NCI-H2196 treated with DMSO at 0.1 percent for 48 hours (cell line): ENCODE results near the gene CD80.
"Not testable (repeated sequence)": the region's sequence is repeated elsewhere in the genome, so short reads cannot be mapped to it uniquely, and the experiment has no call there.

Source experiments
- DNase-seq: peaks from one replicate; lab custom pipeline; 2025; ENCODE audit not compliant: unreplicated experiment; lab: John Stamatoyannopoulos, UW

Gene CD80

GRCh38 chr3:119559441-119559963 lies at the start of gene CD80:
Gene CD80, minus strand, starts transcription at chr3:119559614. Its CDS starts 1,886 bp downstream, at chr3:119557728.
- DNase-seq: peak; percentile 21

DNA sequence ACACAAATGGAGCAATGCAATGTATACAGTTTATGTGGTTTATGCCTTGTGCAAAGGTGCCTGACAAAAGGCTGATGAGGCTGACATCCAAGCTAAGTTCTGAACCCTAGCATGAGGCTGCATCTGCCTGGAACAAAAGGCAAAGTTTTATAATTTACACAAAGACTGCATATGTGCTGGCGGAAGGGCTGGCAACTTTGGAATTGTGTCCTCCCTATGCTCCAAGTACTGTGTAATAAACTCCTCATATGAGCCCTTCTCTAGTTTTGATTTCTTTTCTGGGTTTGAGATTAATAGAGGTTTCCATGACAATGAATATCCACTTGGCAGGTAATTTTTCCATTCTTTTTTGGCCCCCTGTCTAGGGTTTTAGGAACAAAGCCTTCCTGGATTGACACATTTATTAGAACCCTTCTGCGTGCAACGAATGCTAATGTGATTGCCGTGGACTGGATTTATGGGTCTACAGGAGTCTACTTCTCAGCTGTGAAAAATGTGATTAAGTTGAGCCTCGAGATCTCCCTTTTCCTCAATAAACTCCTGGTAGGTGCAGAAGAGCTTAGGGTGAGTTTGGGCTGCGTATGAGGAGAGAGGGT lies 49.1 kb upstream of the CD80 start:
- DNase-seq: no peak

GRCh38 chr3:119604878-119605277 lies 45.5 kb upstream of the CD80 start:
- no peak for DNase-seq

- no peak for DNase-seq
These were observed 43.3 kb upstream of the CD80 start for GRCh38 chr3:119602676-119603075.

DNA sequence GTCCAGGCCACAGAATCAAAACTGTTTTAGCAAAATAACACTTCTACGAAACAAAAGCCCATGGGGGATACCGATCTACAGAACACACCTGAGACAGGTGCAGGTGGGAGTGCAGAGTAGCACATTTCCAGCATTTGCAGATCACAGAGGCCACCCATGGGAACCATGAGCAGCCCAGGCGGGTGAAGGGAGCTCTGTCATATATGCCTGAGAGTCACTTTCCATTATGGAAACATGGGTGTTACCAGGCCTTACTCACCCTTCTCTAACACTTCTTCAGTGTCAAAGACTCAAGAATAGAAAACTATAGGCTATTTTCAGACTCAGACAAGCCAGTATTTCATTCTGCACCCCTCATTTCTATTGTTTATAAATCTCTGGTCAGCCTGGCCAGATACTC lies 41.7 kb upstream of the CD80 start:
- DNase-seq: no peak

DNA sequence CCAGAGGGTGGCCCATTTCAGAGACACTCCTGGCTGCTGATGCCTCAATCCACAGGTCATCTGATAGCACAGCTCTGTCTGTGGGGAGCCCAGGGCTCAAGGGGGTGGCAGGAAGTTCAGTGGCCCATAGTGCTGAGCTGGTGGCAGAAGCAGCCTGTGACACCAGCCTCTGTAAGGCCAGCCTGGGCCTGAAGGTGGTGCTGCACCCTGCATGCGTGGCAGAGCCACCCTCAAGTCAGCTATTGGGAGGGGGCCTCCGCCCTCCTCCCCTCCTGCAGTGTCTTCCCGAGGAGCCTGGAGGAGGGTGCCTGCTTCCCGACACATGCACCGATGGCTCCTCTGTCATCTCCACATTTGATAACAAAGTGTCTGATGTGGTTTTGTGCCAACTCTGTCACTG lies 41.3 kb upstream of the CD80 start:
- DNase-seq: no peak

DNA sequence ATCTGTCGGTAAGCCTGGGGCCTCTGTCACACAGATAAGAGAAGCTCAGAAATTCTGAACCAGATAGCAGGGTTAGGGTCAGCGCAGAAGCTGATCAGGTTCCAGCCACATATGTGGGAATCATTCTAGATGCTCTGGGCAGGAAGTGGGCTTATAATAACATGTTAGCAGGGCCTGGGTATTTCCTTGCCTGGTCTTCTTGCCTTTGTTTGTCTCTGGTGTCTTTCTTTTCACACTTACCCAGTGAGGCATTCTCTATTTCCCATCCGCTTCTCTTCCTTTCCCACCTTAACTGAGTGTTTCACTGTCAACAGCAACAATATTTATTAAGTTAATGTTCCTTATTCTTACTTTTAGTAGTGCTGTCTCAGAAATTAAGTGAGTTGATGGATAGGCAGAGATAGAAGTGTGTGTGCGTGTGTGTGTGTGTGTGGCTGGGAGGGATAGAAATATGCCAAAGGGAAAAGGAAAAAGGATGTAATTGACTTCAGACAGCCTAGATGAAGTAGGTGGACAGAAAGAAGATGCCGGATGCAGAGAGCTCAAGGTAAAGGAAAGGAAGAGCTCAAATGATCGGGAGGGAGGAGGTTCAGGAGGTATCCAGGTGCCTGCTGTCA lies 40.3 kb upstream of the CD80 start:
- DNase-seq: no peak

DNA sequence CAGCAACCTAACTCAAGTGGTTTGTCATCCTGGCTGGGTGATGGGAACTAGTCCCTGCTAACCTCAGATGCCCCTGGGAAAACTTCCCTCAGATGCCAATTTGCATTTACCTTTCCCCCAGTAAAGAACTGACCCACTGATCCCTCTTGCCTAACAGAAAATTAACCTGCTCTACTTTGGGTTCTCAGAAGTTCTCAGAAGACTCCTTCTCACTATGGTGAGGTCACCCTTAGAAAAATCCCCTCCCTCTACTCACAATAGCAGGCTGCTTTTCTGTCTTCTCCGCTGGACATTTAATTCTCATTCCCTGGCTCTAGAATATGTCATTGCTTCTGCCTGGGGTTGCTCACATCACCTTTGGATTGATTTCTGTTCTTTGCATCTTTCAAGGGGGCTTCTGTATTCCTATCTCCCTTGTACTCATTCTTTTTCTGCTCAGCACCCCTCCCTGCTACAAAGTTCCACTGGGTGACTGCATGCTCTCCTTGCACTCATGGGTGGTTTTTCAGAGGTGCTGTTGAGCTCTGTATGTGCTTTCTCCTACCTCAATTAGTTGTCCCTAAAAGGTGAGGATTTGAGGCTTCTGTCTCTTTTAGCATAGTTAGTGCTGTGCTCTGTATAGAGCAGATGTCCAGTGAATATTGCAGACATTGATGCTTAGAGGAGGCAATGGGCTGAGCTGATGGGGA lies 39.1 kb upstream of the CD80 start:
- DNase-seq: no peak

- no peak for DNase-seq
These were observed 38.3 kb upstream of the CD80 start, which contains the start of gene PLA1A for GRCh38 chr3:119597548-119598288. Gene PLA1A, plus strand, starts transcription at chr3:119597885. Its CDS starts 29 bp downstream, at chr3:119597914.

GRCh38 chr3:119596398-119596797 lies 37.0 kb upstream of the CD80 start:
- DNase-seq: no peak

DNA sequence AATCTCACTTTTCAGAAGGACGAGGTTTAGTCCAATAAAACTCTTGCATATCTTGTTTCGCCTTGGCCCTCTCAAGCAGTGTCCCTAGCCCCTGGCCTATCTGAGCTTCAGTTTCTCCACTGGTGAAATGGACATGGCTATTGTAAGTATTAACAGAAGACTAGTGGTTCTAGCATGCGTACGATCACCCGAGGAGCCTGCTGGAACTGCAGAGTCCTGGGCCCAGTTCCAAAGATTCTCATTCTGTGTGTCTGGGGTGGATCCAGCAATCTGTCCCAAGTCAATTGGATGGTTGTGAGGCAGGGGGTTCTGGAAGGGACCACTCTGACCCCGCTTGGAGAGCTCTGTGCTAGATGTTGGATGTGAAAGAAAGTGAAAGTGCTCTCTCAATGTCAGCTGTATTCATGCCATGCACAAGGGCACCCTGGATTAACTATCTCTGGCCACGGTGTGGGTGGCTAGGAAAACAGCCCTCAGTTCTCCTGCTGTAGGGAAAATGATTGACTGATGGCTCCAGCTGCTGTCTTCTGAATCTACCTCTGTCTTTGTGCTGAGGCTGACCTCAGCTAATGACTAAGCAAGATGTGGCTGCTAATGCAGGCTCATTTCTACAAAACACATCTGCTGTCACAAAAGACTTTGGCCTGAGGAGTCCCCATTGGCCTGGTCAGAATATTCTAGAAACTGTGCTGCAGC lies 36.4 kb upstream of the CD80 start:
- DNase-seq: no peak

DNA sequence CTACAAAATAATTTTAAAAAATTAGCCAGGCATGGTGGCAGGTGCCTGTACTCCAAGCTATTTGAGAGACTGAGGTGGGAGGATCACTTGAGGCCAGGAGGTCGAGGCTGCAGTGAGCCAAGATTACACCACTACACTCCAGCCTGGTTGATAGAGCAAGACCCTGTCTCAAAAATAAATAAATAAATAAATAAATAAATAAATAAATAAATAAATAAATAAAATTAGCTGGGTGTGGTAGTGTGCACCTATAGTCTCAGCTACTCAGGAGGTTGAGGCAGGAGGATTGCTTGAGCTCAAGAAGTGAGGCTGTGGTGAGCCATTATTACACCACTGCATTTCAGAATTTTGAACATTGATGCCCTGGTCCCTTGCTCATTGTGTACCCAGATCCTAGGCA lies 35.5 kb upstream of the CD80 start:
- not testable (repeated sequence) for DNase-seq

- DNase-seq: no peak
These were observed 34.7 kb upstream of the CD80 start for GRCh38 chr3:119594066-119594465.

- no peak for DNase-seq
These were observed 33.4 kb upstream of the CD80 start for GRCh38 chr3:119592861-119593260.

- no peak for DNase-seq
These were observed 31.3 kb upstream of the CD80 start for GRCh38 chr3:119590706-119591105.

GRCh38 chr3:119589102-119589773 lies 29.8 kb upstream of the CD80 start:
- DNase-seq: no peak

GRCh38 chr3:119588112-119588511 lies 28.7 kb upstream of the CD80 start:
- DNase-seq: no peak

DNA sequence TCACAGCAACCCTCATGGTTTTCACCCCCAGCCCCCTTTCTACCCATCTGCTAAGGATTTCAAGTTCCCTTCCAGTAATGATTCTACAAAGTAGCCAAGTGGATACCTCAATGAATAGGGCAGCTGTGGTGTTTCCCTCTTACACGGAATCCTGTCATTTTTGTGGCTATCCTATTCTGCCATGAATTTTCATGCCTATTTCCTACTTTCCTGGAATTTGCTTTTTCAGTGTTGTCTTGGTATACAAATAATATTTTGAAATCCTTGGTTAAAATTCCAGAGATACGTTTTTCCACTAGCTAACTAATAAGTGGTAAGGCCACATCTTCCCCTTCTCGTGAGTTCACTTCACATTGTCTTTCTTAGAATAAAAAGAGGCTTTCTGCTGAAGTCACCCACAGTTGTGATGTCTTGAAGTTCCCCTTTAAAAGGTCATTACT lies 27.3 kb upstream of the CD80 start:
- DNase-seq: no peak

- DNase-seq: no peak
These were observed 26.6 kb upstream of the CD80 start for GRCh38 chr3:119585856-119586570.

DNA sequence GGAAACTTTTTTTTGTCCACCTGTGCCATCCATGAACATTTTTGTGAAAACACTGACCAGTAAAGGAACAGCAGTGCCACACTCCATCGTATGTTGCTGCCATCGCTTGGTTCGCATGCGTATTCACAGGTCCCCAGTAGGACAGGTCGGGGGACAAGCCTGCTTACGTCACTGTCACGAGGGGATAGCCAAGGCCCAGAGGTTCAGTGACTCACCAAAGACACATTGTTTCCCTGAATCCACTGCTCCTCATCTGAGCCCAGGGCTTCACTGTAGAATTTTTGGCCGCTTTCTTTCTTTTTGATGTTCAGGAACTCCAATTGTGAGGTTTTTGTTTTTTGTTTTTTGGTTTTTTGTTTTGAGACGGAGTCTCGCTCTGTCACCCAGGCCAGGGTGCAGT lies 25.8 kb upstream of the CD80 start:
- DNase-seq: no peak
